SK-MEL-5 (cell line): ENCODE measurements around the gene MORF4L1. TPM values are rescaled to one million over a fixed set of nuclear protein-coding genes. Genes with fewer than 3 reads are reported as not detected.
A peak's percentile ranks its signal among the peaks of the same experiment; 100 is the strongest.
"Not testable (repeated sequence)": the region's sequence is repeated elsewhere in the genome, so short reads cannot be mapped to it uniquely, and the experiment has no call there.

Experiments used
- DNase-seq: peaks from one replicate; pipeline ENCODE4 v3.0.0-alpha.2; 2016; ENCODE audit warnings: low read depth, low spot score
- in situ Hi-C: cut with HindIII; loops from 2 replicates; pipeline ENCODE4 v1.10.0; 2016; ENCODE audit warnings: low sequenced_read_pairs, high pct_unique_total_duplicates, low pct_unique_long_range_greater_than_20kb
- total RNA-seq: library from RNA; depleted of rRNA; stranded (reverse); fragments of >200 nt; shearing (Covaris generic); gene quantifications from 2 replicates; pipeline ENCODE4 v1.2.3, GENCODE V29; 2014

Gene MORF4L1
- total RNA-seq, 1 experiment from 2014 or later = 172 TPM

DNA sequence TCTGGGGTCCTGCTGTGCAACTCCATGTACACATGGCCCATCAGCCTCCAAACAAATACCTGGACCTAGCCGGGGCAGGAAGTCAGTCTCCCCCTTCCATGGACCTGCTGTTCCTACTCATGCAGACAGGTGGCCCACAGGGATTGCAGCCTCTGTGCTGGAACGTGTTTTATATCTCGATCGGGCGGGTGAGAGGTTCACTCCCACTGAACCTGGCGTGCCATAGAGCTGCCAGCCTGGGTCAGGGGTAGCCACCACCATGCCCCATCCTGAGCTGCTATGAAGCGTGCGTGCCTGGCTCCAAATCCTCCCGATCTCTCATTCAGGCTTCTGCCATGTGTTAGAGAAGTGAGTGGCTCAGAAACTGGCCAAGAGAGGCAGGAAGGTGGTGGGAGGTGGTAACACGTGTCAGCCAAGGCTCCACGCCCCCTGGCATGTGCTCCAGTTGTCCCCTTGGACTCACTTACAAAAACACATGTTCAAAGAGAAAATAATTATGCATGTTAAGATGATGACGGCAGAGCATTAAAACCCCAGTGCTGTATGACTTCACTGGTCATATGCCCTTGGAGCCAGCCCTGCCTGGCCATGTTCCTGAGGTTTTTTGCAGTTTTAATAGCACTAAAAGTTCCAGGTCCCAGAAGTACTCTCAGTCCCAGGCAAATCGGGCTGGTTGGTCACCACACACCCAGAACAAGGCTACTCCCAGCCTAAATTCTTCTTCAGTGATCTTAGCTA lies 41.5 kb downstream of the MORF4L1 start:
- in situ Hi-C loops = no loop called here
- DNase-seq = peak; percentile 24

DNA sequence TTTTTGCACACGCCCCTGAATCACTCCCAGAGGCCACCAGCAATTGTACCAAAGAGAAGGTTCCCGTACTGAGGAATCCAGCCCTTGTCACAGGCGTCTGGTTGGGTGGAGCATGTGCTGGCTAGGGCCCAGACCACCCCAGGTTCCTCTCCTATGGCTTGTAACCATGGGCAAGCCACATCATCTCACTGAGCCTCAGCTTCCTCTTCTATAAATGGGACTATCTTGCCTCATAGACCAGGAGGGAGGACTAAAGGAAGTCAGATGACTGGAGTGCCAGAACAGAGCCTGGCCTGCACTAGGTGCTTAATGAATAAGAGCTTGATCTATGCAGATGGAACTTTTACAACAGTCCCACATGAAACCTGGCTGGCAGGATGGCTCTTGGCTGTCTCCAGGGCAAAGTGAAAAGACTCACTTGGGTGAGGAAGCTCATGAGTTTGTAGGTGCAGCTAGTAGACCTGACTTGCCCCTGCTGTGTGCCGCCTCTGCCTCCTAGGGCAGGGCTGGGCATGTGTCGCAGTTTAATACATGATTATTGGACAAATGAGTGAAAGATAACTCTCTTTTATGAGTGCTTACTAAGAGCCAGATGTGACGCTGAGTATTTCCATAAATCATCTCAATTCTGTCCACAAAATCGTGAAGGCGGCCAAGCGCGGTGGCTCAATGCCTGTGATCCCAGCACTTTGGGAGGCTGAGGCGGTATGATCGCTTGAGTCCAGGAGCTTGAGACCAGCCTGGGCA lies 42.8 kb downstream of the MORF4L1 start:
- no peak for DNase-seq
- in situ Hi-C loops = no loop called here

DNA sequence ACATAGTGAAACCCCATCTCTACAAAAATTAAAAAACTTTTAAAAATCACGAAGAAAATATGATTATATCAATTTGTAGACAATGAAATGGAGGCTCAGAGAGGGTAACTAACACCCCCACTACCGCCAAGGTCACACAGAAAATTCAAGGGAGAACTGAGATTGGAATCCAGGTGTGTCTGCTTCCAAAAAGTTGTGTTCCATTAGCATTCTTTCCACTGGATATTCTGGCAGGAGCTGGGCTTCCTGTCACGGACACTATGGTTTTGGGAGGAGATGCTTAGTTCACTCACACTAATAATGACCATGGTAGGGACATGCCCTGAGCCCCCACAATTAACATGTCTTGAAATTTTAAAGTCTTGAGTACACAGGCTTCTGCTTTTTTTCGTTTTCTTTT lies 43.4 kb downstream of the MORF4L1 start:
- no peak for DNase-seq
- in situ Hi-C loops = no loop called here

- in situ Hi-C loops = no loop called here
- DNase-seq = no peak
Observed at GRCh38 chr15:78917888-78918287, 45.2 kb downstream of the MORF4L1 start.

DNA sequence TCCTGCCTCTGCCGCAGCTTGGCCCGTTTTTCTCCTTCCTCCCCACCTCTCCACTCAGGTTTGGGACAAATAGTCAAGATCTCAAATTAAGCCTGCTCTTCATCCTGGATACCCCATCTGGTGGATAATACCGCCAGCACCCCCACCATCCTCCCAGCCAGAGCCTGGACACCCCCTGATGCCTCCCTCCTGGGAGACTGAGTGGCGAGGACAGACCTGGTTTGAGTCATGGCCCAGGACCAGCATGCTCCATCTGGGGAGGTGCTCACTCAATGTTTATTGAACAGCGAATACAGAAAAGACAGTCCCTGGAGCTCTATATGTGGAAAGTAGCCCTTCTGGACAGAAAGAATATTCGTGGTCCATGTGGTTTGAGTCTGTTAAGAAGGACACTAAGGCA lies 48.8 kb downstream of the MORF4L1 start:
- in situ Hi-C loops = no loop called here
- no peak for DNase-seq

DNA sequence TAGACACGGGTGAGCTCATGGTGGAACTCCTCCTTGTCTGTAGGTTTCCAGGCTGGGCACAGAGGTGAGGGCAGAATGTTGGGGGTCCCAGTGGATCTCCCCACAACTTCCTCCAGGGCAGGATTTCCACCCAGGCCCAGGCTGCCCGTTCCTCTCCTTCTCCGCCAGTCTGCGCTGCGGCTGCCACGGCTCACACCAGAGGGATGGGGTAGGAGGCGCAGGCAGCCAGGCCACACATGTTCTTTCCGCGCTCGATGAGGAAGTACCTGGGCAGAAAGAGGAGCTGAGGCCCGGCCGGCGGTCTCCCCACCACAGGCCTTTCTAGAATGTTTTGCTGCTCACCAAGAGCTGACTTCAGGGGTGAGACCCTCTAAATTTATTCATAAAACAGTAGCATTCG lies 49.2 kb downstream of the MORF4L1 start:
- no peak for DNase-seq
- in situ Hi-C loops = no loop called here

GRCh38 chr15:78922527-78922926 lies 49.8 kb downstream of the MORF4L1 start:
- in situ Hi-C loops = no loop called here
- DNase-seq = no peak

- in situ Hi-C loops = no loop called here
Observed at GRCh38 chr15:78923015-78923414, 50.3 kb downstream of the MORF4L1 start.

DNA sequence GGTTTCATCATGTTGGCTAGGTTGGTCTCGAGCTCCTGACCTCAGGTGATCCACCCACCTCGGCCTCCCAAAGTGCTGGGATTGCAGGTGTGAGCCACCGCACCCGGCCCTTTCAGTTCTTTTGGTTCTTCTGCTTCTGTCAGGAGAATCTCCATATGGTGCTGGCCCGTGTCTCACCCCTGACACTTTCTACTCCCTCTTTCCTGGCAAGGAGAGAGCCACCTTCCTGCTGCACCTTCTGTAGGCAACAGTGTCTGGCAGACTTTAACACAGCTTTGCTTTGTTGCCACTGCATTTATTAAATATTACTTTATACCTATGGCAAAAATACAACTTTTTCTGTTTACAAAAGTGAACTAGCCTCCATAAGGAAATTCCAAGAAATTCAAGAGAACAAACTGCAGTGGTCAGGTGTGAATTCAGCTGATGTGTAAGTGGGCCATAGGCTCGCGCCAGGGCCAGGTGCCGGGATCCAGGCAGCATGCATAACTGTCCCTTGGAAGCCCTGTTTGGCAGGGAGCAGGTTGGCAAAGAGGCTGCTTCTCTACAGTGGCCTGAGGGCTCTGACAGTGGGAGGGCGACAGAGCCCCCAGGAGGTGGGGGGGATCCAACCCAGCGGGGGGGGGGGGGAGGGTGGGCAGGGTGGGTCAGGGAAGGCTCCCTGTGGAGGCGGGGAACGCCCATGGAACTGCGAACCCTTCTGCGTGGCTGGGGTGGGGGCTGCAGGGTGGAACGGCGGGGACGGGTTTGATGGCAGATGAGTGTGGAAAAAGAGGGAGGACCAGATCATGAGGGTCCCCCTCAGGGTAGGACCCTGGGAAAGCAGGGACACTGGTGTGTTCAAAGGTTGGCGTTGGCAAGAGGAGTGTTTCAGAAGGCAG lies 51.0 kb downstream of the MORF4L1 start:
- in situ Hi-C loops = no loop called here
- DNase-seq = no peak

More at GRCh38 chr15:78923015-78923414, 50.3 kb downstream of the MORF4L1 start:
- DNase-seq = no peak

DNA sequence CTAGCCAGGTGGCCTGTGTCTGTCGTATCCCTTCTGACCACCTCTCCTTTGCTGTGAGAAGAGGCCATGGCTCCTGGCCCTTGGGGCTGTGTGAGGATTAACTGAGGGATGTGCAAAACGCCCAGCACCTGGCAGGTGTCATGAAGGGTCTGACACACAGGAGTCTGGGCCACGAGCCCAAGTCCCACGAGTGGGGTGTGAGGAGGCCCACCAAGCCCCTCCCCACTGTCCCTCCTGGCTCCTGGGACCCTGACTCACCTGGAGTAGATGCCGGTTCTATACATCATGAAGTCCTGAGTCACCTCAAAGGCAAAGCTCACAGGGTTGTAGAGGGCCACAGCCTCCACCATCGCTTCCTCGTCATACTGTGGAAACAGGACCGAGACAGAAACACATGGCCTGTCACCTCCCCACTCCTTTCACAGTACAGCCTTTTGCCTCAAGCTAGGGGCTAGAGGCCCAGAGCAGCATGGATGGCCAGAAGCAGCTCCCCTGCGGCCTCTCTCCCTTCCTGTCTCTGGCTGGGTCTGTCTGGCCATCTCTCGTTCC lies 52.5 kb downstream of the MORF4L1 start:
- in situ Hi-C loops = no loop called here

GRCh38 chr15:78925956-78926743 lies 53.5 kb downstream of the MORF4L1 start:
- DNase-seq = no peak
- in situ Hi-C loops = no loop called here

More for the DNA sequence above, 52.5 kb downstream of the MORF4L1 start:
- DNase-seq = no peak

GRCh38 chr15:78927077-78927790 lies 54.5 kb downstream of the MORF4L1 start:
- in situ Hi-C loops = no loop called here

DNA sequence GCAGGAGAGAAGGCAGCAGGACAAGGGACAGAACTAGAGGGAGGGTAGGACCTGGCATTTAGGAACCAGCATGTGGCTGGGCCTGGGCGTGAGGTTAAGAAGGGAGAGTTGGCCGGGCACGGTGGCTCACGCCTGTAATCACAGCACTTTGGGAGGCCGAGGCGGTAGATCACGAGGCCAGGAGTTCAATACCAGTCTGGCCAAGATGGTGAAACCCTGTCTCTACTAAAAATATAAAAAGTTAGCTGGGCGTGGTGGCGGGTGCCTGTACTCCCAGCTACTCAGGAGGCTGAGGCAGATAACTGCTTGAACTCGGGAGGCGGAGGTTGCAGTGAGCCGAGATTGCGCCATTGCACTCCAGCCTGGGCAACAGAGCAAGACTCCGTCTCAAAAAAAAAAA lies 55.5 kb downstream of the MORF4L1 start:
- in situ Hi-C loops, DNase-seq: not testable (repeated sequence)

More at GRCh38 chr15:78927077-78927790, 54.5 kb downstream of the MORF4L1 start:
- DNase-seq = no peak

- DNase-seq = no peak
- in situ Hi-C loops = no loop called here
Observed at GRCh38 chr15:78928616-78929093, 56.0 kb downstream of the MORF4L1 start.

DNA sequence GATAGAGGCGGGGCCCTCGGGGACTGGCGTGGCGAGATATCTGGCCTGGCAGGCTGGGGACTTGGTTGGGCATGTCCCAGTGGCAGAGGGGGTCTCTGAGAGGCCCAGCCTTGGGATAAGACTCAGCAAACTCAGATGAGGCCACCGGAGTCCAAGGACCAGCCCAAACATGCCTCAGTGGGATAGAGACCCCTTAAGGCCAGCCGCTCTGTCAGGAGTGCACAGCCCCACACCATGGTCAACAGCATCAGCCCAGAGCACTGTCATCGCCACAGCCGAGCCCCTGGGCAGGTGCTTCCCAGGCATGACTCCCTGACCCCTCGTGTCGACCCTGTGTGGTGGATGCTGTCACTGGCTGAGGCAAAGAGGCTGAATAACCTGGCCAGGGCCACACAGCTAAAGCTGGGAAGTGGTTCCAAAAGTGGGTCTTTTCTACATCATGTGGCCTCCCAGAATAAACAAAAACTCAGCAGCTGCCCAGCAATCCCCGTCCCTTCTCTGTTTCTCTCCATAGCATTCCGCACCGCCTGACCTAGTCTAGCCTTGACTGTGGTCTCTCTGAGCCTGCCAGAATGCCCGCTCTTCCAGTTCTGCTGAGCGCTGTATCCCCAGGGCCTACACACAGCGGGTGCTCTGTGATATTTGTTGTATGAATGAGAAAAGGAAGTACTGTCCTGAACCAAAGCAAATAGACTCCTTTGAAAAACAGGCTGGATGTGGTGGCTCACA lies 57.0 kb downstream of the MORF4L1 start:
- no peak for DNase-seq
- in situ Hi-C loops = no loop called here
